ENCODE data around the gene ALDH3A1. TPM values are rescaled to one million over a fixed set of nuclear protein-coding genes. Genes with fewer than 3 reads are reported as not detected.

Gene ALDH3A1
- total RNA-seq, 1 experiment from 2014 or later, result 30.1 TPM

DNA sequence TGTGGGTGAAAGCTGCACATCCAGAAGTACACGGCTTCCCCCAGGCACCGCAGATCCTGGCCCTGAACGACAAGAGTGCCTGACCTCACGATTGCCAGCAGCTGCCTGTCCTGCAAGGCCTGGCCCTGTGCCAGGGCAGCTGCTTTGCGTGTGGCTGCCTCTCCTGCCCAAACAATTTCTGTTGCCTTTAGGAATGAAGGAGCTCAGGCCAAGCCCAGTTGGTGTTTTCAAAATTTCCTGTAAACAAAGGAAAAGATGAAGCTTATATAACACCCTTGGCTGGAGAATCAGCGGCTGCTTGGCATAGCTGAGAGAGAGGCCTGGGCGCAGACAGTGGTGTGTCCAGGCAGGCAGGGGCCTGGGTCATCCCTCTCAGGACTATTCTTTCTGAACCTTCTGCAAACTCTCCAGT is 20.0 kb downstream of the ALDH3A1 start:
- H3K4me2 ChIP-seq (ENCODE audit: low read length), result no peak overlapping the region
- H3K27me3 ChIP-seq (ENCODE audit: low read length), result no peaks in the 10 kb centered on the region
- ATAC-seq, result peak; percentile 45
- no peak overlapping the region for H3K27ac ChIP-seq (ENCODE audit: low read length)
- H4K20me1 ChIP-seq (ENCODE audit: low read length), result no peaks in the 10 kb centered on the region
- intact Hi-C loops (cut with micrococcal nuclease), result no loop called here
- H2AFZ ChIP-seq (ENCODE audit: low read length), result 0 out of 2 replicates have a peak overlapping the region, but pooled peaks have one; percentile 10
- DNase-seq, result peak; percentile 59
- POLR2A ChIA-PET (ENCODE audit: unreplicated experiment), result no interaction called here
- no peak overlapping the region for H3K9ac ChIP-seq (ENCODE audit: low read length)
- H3F3A ChIP-seq (ENCODE audit: low read length, unreplicated experiment), result no peaks in the 10 kb centered on the region
- no peaks in the 10 kb centered on the region for H3K79me2 ChIP-seq (ENCODE audit: low read length)
- no peak for TF ChIP-seq EZH2 (IDR thresholded peaks at IDR 0.05; ENCODE audit: low read length, unreplicated experiment)
- TF ChIP-seq, protein P1, sequence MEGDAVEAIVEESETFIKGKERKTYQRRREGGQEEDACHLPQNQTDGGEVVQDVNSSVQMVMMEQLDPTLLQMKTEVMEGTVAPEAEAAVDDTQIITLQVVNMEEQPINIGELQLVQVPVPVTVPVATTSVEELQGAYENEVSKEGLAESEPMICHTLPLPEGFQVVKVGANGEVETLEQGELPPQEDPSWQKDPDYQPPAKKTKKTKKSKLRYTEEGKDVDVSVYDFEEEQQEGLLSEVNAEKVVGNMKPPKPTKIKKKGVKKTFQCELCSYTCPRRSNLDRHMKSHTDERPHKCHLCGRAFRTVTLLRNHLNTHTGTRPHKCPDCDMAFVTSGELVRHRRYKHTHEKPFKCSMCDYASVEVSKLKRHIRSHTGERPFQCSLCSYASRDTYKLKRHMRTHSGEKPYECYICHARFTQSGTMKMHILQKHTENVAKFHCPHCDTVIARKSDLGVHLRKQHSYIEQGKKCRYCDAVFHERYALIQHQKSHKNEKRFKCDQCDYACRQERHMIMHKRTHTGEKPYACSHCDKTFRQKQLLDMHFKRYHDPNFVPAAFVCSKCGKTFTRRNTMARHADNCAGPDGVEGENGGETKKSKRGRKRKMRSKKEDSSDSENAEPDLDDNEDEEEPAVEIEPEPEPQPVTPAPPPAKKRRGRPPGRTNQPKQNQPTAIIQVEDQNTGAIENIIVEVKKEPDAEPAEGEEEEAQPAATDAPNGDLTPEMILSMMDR (conservative IDR thresholded peaks at IDR 0.05; ENCODE audit: low read depth, low read length), result no peak
- no peak for TF ChIP-seq EZH2phosphoT487 (IDR thresholded peaks at IDR 0.05; ENCODE audit: borderline replicate concordance, low read length)
- H3K4me3 ChIP-seq (ENCODE audit: low read length), result no peak overlapping the region
- no peaks in the 10 kb centered on the region for H3K36me3 ChIP-seq (ENCODE audit: low read depth, low read length)
- CTCF ChIA-PET, result no interaction called here
- no peaks in the 10 kb centered on the region for H3K9me2 ChIP-seq (replicated peaks; ENCODE audit: low read length)
- BruUV-seq (replicated peaks), result no TSS peak
- no peaks in the 10 kb centered on the region for H3K9me3 ChIP-seq (ENCODE audit: low read length)
- peaks cover 15% of the 10 kb centered on the region for H3K4me1 ChIP-seq (ENCODE audit: insufficient read depth, low read length)

DNA sequence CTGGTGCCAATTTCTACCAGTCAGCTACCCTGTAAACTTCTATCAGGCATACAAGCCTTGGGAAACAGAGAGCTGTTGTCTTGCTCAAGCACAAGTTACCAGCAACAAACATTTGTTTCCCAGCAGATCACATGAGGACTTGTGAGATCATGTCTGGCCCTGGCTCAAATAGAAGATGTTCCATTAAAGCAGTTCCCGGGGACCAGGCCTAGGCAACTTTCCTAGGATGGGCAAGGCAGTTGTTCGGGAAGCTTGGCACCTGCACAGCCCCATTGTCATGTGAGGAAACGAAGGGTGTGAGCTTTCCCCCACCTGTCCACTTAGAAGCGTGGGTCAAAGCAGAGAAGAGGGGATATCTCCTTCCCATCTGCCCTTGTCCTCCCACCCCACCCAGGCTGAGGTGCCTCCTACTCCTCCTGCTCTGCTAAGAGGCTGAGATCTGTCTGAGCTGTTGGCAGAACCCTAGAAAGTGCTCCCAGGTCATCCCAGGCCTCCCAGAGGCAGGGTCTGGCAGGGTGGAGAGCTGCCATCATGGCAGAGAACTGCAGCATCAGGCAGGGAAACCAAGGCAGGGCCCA is 20.5 kb downstream of the ALDH3A1 start:
- H3K27ac ChIP-seq (ENCODE audit: low read length), result no peak overlapping the region
- H3K9me3 ChIP-seq (ENCODE audit: low read length), result no peaks in the 10 kb centered on the region
- POLR2A ChIA-PET (ENCODE audit: unreplicated experiment), result no interaction called here
- H3K4me1 ChIP-seq (ENCODE audit: insufficient read depth, low read length), result peaks cover 15% of the 10 kb centered on the region
- no peak overlapping the region for H3K9ac ChIP-seq (ENCODE audit: low read length)
- DNase-seq (no peak), ATAC-seq (peak; percentile 20; the same call in 1 of the 2 replicates)
- 0 out of 2 replicates have a peak overlapping the region, but pooled peaks have one; percentile 10 for H2AFZ ChIP-seq (ENCODE audit: low read length)
- no peaks in the 10 kb centered on the region for H3F3A ChIP-seq (ENCODE audit: low read length, unreplicated experiment)
- intact Hi-C loops (cut with micrococcal nuclease), result no loop called here
- CTCF ChIA-PET, result no interaction called here
- TF ChIP-seq EZH2phosphoT487 (IDR thresholded peaks at IDR 0.05; ENCODE audit: borderline replicate concordance, low read length) (no peak), EZH2 (IDR thresholded peaks at IDR 0.05; ENCODE audit: low read length, unreplicated experiment) (no peak)
- TF ChIP-seq, protein P1 (conservative IDR thresholded peaks at IDR 0.05; ENCODE audit: low read depth, low read length), result no peak
- H3K79me2 ChIP-seq (ENCODE audit: low read length), result no peaks in the 10 kb centered on the region
- no peak overlapping the region for H3K4me2 ChIP-seq (ENCODE audit: low read length)
- H4K20me1 ChIP-seq (ENCODE audit: low read length), result no peaks in the 10 kb centered on the region
- no peaks in the 10 kb centered on the region for H3K27me3 ChIP-seq (ENCODE audit: low read length)
- no peak overlapping the region for H3K4me3 ChIP-seq (ENCODE audit: low read length)
- no TSS peak for BruUV-seq (replicated peaks)
- no peaks in the 10 kb centered on the region for H3K36me3 ChIP-seq (ENCODE audit: low read depth, low read length)
- H3K9me2 ChIP-seq (replicated peaks; ENCODE audit: low read length), result no peaks in the 10 kb centered on the region

DNA sequence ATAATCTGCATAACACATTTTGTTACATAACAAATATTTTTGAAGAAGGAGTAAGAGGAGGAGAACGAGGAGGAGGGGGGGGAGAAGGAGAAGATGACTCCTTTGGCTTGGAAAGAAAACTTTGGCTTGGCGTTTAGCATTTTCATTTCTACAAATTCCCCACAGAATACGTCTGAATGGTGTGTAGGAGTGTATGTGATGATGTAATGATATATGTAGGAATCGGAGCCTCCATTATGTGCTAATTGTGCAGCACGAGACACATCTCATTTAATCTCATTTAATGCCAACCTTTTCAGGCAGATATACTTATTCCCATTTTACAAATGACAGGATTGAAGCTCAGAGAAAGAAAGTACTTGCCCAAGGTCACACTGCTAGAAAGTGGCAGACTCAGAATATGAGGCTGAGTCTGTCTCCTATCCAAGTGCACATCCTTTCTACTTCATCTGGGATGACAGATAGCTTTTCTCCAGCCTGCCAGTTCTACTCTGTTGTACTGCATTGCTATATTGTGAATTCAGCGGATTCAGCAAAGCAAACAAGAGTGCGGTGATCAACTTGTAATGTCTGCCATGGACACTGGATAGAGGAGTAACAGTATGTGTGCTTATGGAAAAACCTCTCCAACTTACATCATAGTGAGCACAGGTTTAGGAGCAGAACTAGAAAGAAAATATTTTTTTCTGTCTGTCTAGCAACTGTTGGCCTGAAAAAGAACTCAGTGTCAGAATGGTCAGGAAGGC is 21.3 kb downstream of the ALDH3A1 start:
- intact Hi-C loops (cut with micrococcal nuclease), result no loop called here
- no peaks in the 10 kb centered on the region for H3K9me2 ChIP-seq (replicated peaks; ENCODE audit: low read length)
- no peaks in the 10 kb centered on the region for H3K36me3 ChIP-seq (ENCODE audit: low read depth, low read length)
- CTCF ChIA-PET, result no interaction called here
- peaks cover 15% of the 10 kb centered on the region for H3K4me1 ChIP-seq (ENCODE audit: insufficient read depth, low read length)
- no peak for ATAC-seq
- no peaks in the 10 kb centered on the region for H4K20me1 ChIP-seq (ENCODE audit: low read length)
- no peak overlapping the region for H3K27ac ChIP-seq (ENCODE audit: low read length)
- H3K9ac ChIP-seq (ENCODE audit: low read length), result no peak overlapping the region
- TF ChIP-seq EZH2phosphoT487 (IDR thresholded peaks at IDR 0.05; ENCODE audit: borderline replicate concordance, low read length) (no peak), EZH2 (IDR thresholded peaks at IDR 0.05; ENCODE audit: low read length, unreplicated experiment) (no peak)
- TF ChIP-seq, protein P1 (conservative IDR thresholded peaks at IDR 0.05; ENCODE audit: low read depth, low read length), result no peak
- H3K79me2 ChIP-seq (ENCODE audit: low read length), result no peaks in the 10 kb centered on the region
- no peaks in the 10 kb centered on the region for H3F3A ChIP-seq (ENCODE audit: low read length, unreplicated experiment)
- POLR2A ChIA-PET (ENCODE audit: unreplicated experiment), result no interaction called here
- no peaks in the 10 kb centered on the region for H3K9me3 ChIP-seq (ENCODE audit: low read length)
- no peaks in the 10 kb centered on the region for H3K27me3 ChIP-seq (ENCODE audit: low read length)
- no peak overlapping the region for H3K4me3 ChIP-seq (ENCODE audit: low read length)
- DNase-seq, result no peak
- no peak overlapping the region for H3K4me2 ChIP-seq (ENCODE audit: low read length)
- BruUV-seq (replicated peaks), result no TSS peak
- no peak overlapping the region for H2AFZ ChIP-seq (ENCODE audit: low read length)
